GM20431 (cell line): ENCODE measurements around the gene PTPRM.

ENCODE experiments used
- in situ Hi-C: fragments of 300-500 bp; cut with MseI, MboI; formaldehyde crosslinking; loops from one replicate; pipeline ENCODE4 v1.15.0; 2020; ENCODE audit warnings: low sequenced_read_pairs; ENCODE audit not compliant: unreplicated experiment

The PTPRM gene

GRCh38 chr18:8381821-8382459 is 814.8 kb downstream of the PTPRM start:
- in situ Hi-C loops = no loop called here

GRCh38 chr18:8385400-8385799 is 818.3 kb downstream of the PTPRM start:
- in situ Hi-C loops = no loop called here

GRCh38 chr18:8386669-8387380 is 819.7 kb downstream of the PTPRM start:
- in situ Hi-C loops = no loop called here

GRCh38 chr18:8389391-8390340 is 822.5 kb downstream of the PTPRM start:
- in situ Hi-C loops = no loop called here

GRCh38 chr18:8391068-8391467 is 824.0 kb downstream of the PTPRM start:
- in situ Hi-C loops = no loop called here

- in situ Hi-C loops = no loop called here
These were observed 829.1 kb downstream of the PTPRM start for GRCh38 chr18:8396254-8396653.

- in situ Hi-C loops = no loop called here
These were observed 829.9 kb downstream of the PTPRM start for GRCh38 chr18:8397034-8397433.

- in situ Hi-C loops = no loop called here
These were observed 832.0 kb downstream of the PTPRM start for GRCh38 chr18:8399138-8399537.

- in situ Hi-C loops = no loop called here
These were observed 833.2 kb downstream of the PTPRM start for GRCh38 chr18:8400193-8400752.

GRCh38 chr18:8400825-8401224 is 833.7 kb downstream of the PTPRM start:
- in situ Hi-C loops = no loop called here

GRCh38 chr18:8401606-8402005 is 834.5 kb downstream of the PTPRM start:
- in situ Hi-C loops = no loop called here

- in situ Hi-C loops = no loop called here
These were observed 835.1 kb downstream of the PTPRM start for GRCh38 chr18:8402237-8402636.

GRCh38 chr18:8403713-8404112 is 836.6 kb downstream of the PTPRM start:
- in situ Hi-C loops = no loop called here

GRCh38 chr18:8406186-8406867 is 839.2 kb downstream of the PTPRM start:
- in situ Hi-C loops = no loop called here

GRCh38 chr18:8406868-8407250 is 839.7 kb downstream of the PTPRM start:
- in situ Hi-C loops = no loop called here

- in situ Hi-C loops = no loop called here
These were observed 842.0 kb downstream of the PTPRM start for GRCh38 chr18:8409151-8409550.

GRCh38 chr18:8411492-8411891 is 844.4 kb downstream of the PTPRM start:
- in situ Hi-C loops = no loop called here

GRCh38 chr18:8412117-8412516 is 845.0 kb downstream of the PTPRM start:
- in situ Hi-C loops = no loop called here

- in situ Hi-C loops = no loop called here
These were observed 846.1 kb downstream of the PTPRM start for GRCh38 chr18:8413189-8413588.

GRCh38 chr18:8413751-8414150 is 846.6 kb downstream of the PTPRM start:
- in situ Hi-C loops = no loop called here
